Measurements from ENCODE around the gene ALPK3.

ALPK3 gene

DNA sequence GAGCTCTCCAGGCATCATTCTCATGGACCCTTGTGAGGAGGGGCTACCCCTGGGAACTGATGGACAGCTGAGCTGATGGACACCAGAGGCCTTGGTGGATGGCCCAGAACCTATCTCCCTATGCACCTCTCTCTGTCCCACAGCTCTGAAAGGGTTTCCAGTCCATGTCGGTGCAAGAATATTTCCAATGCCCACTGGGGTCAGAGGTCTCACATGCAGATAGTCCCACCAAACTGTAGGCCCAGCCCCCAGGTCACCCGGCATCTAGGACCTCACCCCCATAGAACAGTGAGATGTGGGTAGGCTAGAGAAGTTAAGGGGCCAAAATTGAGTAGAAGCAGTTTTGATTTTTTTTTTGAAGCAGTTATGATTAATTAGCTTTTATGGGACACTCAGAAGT, 2.6 kb downstream of the ALPK3 start:
- in situ Hi-C loops (cut with HindIII; ENCODE audit: low pct_ligation_motif_present, low pct_unique_long_range_greater_than_20kb, low sequenced_read_pairs) = no loop called here
- DNase-seq = no peak

GRCh38 chr15:84821501-84822021, 4.4 kb downstream of the ALPK3 start:
- no peak for DNase-seq
- in situ Hi-C loops (cut with HindIII; ENCODE audit: low pct_ligation_motif_present, low pct_unique_long_range_greater_than_20kb, low sequenced_read_pairs) = no loop called here

GRCh38 chr15:84822653-84823281, 5.6 kb downstream of the ALPK3 start:
- in situ Hi-C loops (cut with HindIII; ENCODE audit: low pct_ligation_motif_present, low pct_unique_long_range_greater_than_20kb, low sequenced_read_pairs) = no loop called here
- no peak for DNase-seq

DNA sequence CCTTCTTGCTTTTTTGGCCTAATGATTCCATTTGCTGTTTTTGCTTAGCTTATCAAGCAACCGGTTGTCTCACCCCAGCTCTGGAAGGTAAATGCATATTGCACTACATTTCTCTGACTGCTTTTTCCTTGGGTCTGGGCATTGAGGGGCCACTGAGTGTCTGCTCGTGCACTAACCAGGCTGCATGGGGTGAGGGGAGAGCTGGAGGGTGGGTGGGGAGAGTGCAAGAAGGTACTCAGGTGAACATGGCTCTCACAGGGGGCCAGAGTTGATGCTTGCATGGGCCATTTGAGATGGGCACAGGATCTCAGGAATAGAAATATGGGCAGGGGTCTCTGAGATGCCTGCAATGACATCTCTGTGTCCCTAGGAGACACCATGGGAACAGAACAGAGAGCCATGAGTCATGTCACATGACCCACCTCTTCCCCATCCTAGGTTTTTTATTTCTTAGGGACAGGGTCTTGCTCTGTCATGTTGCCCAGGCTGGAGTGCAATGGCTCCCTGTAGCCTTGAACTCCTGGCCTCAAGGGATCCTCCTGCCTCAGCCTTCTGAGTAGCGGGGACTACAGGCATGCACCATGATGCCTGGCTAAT, 6.2 kb downstream of the ALPK3 start:
- in situ Hi-C loops (cut with HindIII; ENCODE audit: low pct_ligation_motif_present, low pct_unique_long_range_greater_than_20kb, low sequenced_read_pairs) = no loop called here
- DNase-seq = no peak

DNA sequence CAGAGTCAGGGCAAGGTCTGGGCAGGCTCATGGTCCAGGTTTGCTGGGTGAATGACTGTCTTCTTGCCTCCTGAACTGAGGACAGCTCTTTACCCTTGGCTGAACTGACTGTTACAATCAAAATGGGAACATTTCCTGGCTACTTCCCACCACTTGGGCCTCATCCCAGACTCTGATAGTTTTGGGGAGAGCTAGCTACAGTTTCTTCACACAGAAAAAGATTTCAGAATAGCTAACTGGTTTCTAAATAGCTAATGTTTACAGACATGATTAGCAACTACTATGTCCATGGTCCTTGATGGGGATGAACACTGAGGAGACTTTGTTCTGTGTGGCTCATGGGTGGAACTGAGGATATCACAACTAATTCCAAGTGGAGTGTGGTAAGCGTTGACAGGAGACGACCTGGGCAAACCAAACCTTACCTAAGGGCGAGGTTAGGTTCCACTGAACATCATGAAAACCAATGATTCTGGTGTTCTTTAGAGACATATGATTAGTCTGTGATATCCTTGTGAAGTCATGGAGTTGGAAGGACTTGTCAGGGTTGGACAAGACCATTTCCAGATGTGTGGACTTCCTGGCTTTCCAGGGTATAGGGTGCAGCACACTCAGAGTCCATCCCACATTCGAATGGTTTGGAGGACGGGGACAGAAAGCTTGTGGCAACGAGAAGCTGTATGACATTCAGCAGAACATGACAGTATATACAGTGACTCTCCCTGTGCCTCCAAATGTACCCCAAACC, 7.3 kb downstream of the ALPK3 start:
- no peak for DNase-seq
- in situ Hi-C loops (cut with HindIII; ENCODE audit: low pct_ligation_motif_present, low pct_unique_long_range_greater_than_20kb, low sequenced_read_pairs) = no loop called here

DNA sequence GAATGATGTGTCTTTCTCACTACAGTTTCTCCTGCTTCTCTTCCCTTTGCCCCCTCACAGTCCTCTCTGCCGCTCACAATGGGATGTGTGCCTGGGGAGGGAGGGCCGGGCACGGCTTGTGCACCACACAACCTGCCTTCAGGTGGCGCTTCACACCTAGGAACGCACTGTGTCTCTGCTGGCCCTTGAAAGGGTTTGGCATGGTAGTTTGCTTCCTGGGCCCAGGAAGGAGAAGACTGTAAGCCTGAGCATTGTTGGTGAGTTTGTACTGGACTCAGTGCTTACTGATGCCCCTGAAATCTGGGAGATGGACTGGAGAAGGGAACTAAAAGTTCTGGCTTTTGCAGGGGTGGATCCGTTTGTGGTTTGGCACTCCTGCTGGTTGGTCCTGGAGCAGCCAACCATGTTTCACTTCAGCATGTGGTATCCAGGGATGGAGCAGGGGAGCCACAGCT, 9.2 kb downstream of the ALPK3 start:
- DNase-seq = peak; percentile 10
- in situ Hi-C loops (cut with HindIII; ENCODE audit: low pct_ligation_motif_present, low pct_unique_long_range_greater_than_20kb, low sequenced_read_pairs) = no loop called here

DNA sequence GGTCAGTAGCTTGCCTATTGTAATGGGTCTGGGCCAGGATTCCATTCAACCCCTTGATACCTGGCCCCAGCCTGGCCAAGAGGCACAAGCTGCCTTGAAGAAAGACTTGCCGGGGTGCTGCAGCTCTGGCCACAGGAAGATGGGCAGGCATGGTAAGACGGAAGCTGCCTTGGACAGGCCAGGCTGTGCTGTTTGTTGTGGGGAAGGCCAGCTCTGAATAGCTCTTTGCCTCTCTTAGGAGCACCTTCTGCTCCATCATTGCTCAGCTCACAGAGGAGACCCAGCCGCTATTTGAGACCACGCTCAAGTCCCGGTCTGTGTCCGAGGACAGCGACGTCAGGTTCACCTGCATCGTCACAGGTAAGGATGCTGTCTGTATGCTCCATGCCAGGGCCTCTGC, 10.1 kb downstream of the ALPK3 start:
- DNase-seq = no peak
- in situ Hi-C loops (cut with HindIII; ENCODE audit: low pct_ligation_motif_present, low pct_unique_long_range_greater_than_20kb, low sequenced_read_pairs) = no loop called here

DNA sequence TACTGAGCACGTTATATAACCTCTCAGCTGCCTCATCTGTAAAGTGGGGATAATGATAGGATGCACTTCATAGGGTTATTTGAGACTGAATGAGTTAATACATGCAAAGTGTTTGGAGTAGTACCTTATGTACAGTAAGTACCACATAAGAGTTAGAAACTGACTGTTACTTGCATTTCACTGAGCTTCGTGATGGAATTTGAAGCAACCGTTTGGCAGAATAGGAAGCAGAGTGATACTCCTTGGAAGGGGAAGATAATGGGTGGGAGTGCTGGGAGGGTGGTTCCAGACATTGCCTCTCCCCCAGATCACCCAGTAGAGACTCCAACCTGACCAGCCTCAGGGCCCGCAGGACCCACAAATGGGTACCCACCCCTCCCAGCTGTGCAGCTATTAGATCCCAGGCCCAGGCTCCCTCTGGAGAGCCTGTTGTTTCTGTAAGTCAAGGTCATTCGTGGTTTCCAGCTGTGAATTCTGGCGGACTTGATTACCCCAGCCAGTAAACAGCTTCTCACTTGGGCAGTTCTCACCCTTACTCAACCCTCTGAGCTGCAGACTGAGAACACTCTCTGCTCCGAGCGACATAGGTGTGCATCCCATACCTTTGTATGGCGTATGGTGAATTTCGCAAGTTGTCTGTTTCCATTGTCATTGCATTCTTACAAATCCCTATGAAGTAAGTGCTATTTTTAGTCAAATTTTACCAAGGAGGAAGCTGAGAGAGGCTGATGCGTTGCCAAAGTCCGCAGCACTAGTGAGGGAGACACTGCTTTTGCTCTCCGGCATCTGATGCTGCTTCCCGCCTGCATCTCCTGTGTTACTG, 11.1 kb downstream of the ALPK3 start:
- in situ Hi-C loops (cut with HindIII; ENCODE audit: low pct_ligation_motif_present, low pct_unique_long_range_greater_than_20kb, low sequenced_read_pairs) = no loop called here
- DNase-seq = no peak

- DNase-seq = no peak
- in situ Hi-C loops (cut with HindIII; ENCODE audit: low pct_ligation_motif_present, low pct_unique_long_range_greater_than_20kb, low sequenced_read_pairs) = no loop called here
Measured at GRCh38 chr15:84829428-84829827, 12.3 kb downstream of the ALPK3 start.

- in situ Hi-C loops (cut with HindIII; ENCODE audit: low pct_ligation_motif_present, low pct_unique_long_range_greater_than_20kb, low sequenced_read_pairs) = no loop called here
- DNase-seq = no peak
Measured at GRCh38 chr15:84830036-84830435, 12.9 kb downstream of the ALPK3 start.

DNA sequence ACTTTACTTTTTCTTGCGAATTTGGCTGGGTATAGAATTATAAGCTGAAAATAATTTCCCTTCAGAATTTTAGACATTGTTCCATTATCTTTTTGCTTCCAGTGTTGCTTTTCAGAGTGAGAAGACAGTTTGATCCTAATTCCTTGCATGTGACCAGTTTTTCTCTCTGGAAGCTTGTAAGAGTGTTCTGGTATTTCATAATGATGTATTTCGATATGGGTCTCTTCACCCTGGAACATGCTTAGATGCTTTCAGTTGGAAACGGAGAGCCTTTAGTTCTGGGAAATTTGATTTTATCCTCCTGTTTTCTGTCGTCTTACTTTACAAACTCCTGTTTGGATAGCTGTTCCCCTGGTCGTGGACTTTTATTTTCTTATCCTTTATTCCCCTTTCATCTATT, 13.9 kb downstream of the ALPK3 start:
- DNase-seq = no peak
- in situ Hi-C loops (cut with HindIII; ENCODE audit: low pct_ligation_motif_present, low pct_unique_long_range_greater_than_20kb, low sequenced_read_pairs) = no loop called here

GRCh38 chr15:84831613-84832012, 14.5 kb downstream of the ALPK3 start:
- DNase-seq = no peak
- in situ Hi-C loops (cut with HindIII; ENCODE audit: low pct_ligation_motif_present, low pct_unique_long_range_greater_than_20kb, low sequenced_read_pairs) = no loop called here

GRCh38 chr15:84832448-84833040, 15.4 kb downstream of the ALPK3 start:
- no peak for DNase-seq
- in situ Hi-C loops (cut with HindIII; ENCODE audit: low pct_ligation_motif_present, low pct_unique_long_range_greater_than_20kb, low sequenced_read_pairs) = no loop called here

GRCh38 chr15:84833447-84834228, 16.5 kb downstream of the ALPK3 start:
- DNase-seq = no peak
- in situ Hi-C loops (cut with HindIII; ENCODE audit: low pct_ligation_motif_present, low pct_unique_long_range_greater_than_20kb, low sequenced_read_pairs) = no loop called here

DNA sequence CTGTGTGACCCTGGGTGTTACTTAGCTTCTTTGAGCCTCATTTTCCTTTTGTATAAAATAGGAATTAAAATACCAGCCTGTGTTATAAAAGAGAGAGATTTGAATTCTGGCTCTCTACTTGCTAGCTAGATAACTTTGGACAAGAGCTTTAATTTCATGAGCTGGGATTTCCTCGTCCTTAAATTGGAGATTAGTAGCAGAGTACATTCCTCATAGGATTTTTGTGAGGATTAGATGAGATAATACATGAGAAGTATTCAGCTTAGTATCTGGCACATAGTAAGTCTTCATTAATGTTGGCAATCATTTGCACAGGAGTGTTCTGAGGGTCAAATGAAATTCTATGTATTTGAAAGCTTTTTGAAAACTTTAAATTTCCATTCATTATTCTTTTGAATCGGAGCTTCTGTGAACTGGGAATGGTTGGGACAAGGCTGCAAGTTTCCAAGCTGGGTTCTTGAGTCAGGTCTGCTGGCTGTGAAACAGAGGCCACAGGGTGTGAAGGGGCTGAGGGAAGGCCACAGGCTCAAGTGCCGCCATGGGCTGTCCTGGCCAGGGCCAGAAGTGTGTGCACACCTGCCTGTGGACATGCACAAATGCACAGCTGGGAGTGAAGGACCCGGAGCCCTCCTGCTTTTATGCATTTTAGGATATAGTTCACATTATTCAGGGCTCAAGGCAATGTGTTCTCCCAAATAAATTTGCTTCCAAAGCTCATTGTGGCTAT, 17.2 kb downstream of the ALPK3 start:
- in situ Hi-C loops (cut with HindIII; ENCODE audit: low pct_ligation_motif_present, low pct_unique_long_range_greater_than_20kb, low sequenced_read_pairs) = no loop called here
- DNase-seq = no peak

DNA sequence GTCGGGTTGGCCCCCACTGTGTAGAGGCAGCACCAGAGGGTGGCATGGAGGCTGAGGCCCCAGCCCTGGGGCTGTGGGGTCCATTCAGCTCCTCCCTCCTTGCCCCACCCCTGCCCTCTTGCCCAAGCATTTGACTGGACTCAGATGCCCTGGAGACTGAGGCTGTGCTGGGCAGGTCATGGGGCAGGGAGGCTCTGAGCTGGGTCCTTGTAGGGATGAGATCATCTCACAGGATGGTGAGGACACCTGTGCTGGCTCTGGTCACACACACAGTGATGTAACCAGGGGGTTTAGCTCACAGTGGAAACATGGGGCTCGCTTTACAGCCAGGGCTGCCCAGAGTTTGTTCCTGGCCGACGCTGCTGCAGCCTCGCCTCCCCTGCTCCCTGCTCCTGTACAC, 17.8 kb downstream of the ALPK3 start:
- DNase-seq = no peak
- in situ Hi-C loops (cut with HindIII; ENCODE audit: low pct_ligation_motif_present, low pct_unique_long_range_greater_than_20kb, low sequenced_read_pairs) = no loop called here

DNA sequence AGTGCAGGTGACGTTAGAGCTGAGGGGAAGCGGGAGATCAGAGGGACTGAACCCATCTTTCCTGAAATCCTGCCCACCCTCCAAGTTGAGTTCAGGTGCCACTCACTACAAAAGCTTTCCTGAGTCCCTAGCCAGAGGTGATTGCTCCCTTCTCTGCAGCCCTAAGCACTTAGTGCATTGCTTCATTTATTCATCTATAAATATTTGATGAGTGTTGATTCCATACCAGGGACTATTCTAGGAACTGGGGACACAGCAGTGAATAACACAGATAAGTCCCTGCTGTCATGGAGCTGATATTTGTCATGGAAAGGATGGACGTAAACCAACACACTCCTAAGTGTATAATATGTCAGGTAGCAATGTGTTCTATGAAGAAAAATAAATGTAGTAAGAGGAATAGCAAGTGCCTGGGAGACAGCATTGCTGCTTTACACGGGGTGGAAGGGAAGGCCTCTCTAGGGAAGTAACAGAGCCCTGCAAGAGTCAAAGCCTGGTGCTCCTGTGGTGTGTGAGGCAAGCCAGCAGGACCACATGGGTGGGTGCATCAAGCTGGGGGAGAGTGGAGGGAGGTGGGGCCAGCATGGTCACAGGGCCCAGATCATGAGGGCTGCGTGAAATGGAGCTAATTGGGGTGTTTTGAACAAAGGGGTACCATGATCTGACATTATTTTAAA, 18.6 kb downstream of the ALPK3 start:
- in situ Hi-C loops (cut with HindIII; ENCODE audit: low pct_ligation_motif_present, low pct_unique_long_range_greater_than_20kb, low sequenced_read_pairs) = no loop called here
- no peak for DNase-seq

All from ACHN (cell line).